Activated naive CD4-positive, alpha-beta T cell treated with anti-CD3 and anti-CD28 coated beads, Interleukin-2, amount 10 ng/mL, durations not matched to agents 7 days and 5 days (primary cell): ENCODE measurements around the gene SGMS1.

Experiments
- CTCF ChIA-PET: fragments of 350-600 bp; sonication (Branson Sonifier 250); formaldehyde crosslinking; loops from one replicate; lab custom pipeline; 2021; ENCODE audit warnings: antibody characterized with exemption; lab: Charles Lee
- DNase-seq: peaks from one replicate; pipeline ENCODE4 v3.0.0-alpha.2; 2020
- H3K27ac Mint-ChIP-seq: one replicate; pipeline ENCODE4 v1.8.0; 2021; ENCODE audit warnings: mild to moderate bottlenecking, moderate library complexity, mixed read lengths
- H3K27me3 Mint-ChIP-seq: one replicate; pipeline ENCODE4 v1.8.0; 2021; ENCODE audit warnings: mild to moderate bottlenecking, mixed read lengths
- H3K36me3 Mint-ChIP-seq: one replicate; pipeline ENCODE4 v1.8.0; 2021; ENCODE audit warnings: mixed read lengths
- H3K4me1 Mint-ChIP-seq: one replicate; pipeline ENCODE4 v1.8.0; 2021; ENCODE audit warnings: mixed read lengths
- H3K4me3 Mint-ChIP-seq: one replicate; pipeline ENCODE4 v1.8.0; 2021; ENCODE audit warnings: mild to moderate bottlenecking, moderate library complexity, mixed read lengths
- H3K9me3 Mint-ChIP-seq: one replicate; pipeline ENCODE4 v1.8.0; 2021; ENCODE audit warnings: mixed read lengths

The SGMS1 gene

GRCh38 chr10:50527442-50528043 is 96.2 kb downstream of the SGMS1 start:
- H3K27ac Mint-ChIP-seq: no peak overlapping the region
- no peak overlapping the region for H3K4me3 Mint-ChIP-seq
- DNase-seq: no peak
- H3K9me3 Mint-ChIP-seq: no peaks in the 10 kb centered on the region
- no peaks in the 10 kb centered on the region for H3K27me3 Mint-ChIP-seq
- H3K36me3 Mint-ChIP-seq: no peaks in the 10 kb centered on the region
- CTCF ChIA-PET: no interaction called here
- no peaks in the 10 kb centered on the region for H3K4me1 Mint-ChIP-seq

GRCh38 chr10:50526185-50526584 is 97.6 kb downstream of the SGMS1 start:
- Mint-ChIP-seq H3K36me3 (no peaks in the 10 kb centered on the region), H3K27me3 (no peaks in the 10 kb centered on the region), H3K27ac (no peak overlapping the region), H3K4me1 (no peaks in the 10 kb centered on the region), H3K4me3 (no peak overlapping the region), H3K9me3 (no peaks in the 10 kb centered on the region)
- CTCF ChIA-PET: no interaction called here
- DNase-seq: no peak

- Mint-ChIP-seq H3K27ac (no peak overlapping the region), H3K4me3 (no peak overlapping the region), H3K4me1 (no peaks in the 10 kb centered on the region), H3K27me3 (no peaks in the 10 kb centered on the region), H3K9me3 (no peaks in the 10 kb centered on the region), H3K36me3 (peaks cover 11% of the 10 kb centered on the region)
- CTCF ChIA-PET: no interaction called here
- no peak for DNase-seq
Measured at GRCh38 chr10:50523357-50523756, 100.4 kb downstream of the SGMS1 start.

- Mint-ChIP-seq H3K27ac (no peak overlapping the region), H3K27me3 (no peaks in the 10 kb centered on the region), H3K36me3 (peaks cover 11% of the 10 kb centered on the region), H3K4me1 (no peaks in the 10 kb centered on the region), H3K9me3 (no peaks in the 10 kb centered on the region), H3K4me3 (no peak overlapping the region)
- CTCF ChIA-PET: no interaction called here
- DNase-seq: no peak
Measured at GRCh38 chr10:50522908-50523307, 100.8 kb downstream of the SGMS1 start.

- Mint-ChIP-seq H3K9me3 (no peaks in the 10 kb centered on the region), H3K4me3 (no peak overlapping the region), H3K4me1 (no peaks in the 10 kb centered on the region), H3K36me3 (peaks cover 13% of the 10 kb centered on the region), H3K27ac (no peak overlapping the region), H3K27me3 (no peaks in the 10 kb centered on the region)
- DNase-seq: no peak
- CTCF ChIA-PET: no interaction called here
Measured at GRCh38 chr10:50520115-50520514, 103.6 kb downstream of the SGMS1 start.

- DNase-seq: no peak
- no peak overlapping the region for H3K27ac Mint-ChIP-seq
- H3K9me3 Mint-ChIP-seq: no peaks in the 10 kb centered on the region
- peaks cover 13% of the 10 kb centered on the region for H3K36me3 Mint-ChIP-seq
- H3K4me3 Mint-ChIP-seq: no peak overlapping the region
- CTCF ChIA-PET: interaction anchor here (0.6 kb wide), 1 partner anchor 10 kb away, joined by 3 read pairs; no protein-coding TSS in a partner anchor
- no peaks in the 10 kb centered on the region for H3K27me3 Mint-ChIP-seq
- H3K4me1 Mint-ChIP-seq: peaks cover 12% of the 10 kb centered on the region
Measured at GRCh38 chr10:50517626-50518025, 106.1 kb downstream of the SGMS1 start.

- CTCF ChIA-PET: no interaction called here
Measured at GRCh38 chr10:50516171-50516570, 107.6 kb downstream of the SGMS1 start.

GRCh38 chr10:50515420-50515819 is 108.3 kb downstream of the SGMS1 start:
- peaks cover 13% of the 10 kb centered on the region for H3K36me3 Mint-ChIP-seq
- H3K27ac Mint-ChIP-seq: no peak overlapping the region
- no peaks in the 10 kb centered on the region for H3K9me3 Mint-ChIP-seq
- DNase-seq: no peak
- peaks cover 31% of the 10 kb centered on the region for H3K4me1 Mint-ChIP-seq
- no peaks in the 10 kb centered on the region for H3K27me3 Mint-ChIP-seq
- H3K4me3 Mint-ChIP-seq: no peak overlapping the region
- CTCF ChIA-PET: no interaction called here

More at GRCh38 chr10:50516171-50516570, 107.6 kb downstream of the SGMS1 start:
- Mint-ChIP-seq H3K4me1 (peaks cover 27% of the 10 kb centered on the region), H3K27me3 (no peaks in the 10 kb centered on the region), H3K4me3 (no peak overlapping the region), H3K9me3 (no peaks in the 10 kb centered on the region), H3K36me3 (peaks cover 13% of the 10 kb centered on the region), H3K27ac (no peak overlapping the region)
- no peak for DNase-seq

GRCh38 chr10:50514995-50515394 is 108.8 kb downstream of the SGMS1 start:
- CTCF ChIA-PET: no interaction called here
- H3K4me3 Mint-ChIP-seq: no peak overlapping the region
- H3K4me1 Mint-ChIP-seq: peaks cover 32% of the 10 kb centered on the region
- peaks cover 14% of the 10 kb centered on the region for H3K36me3 Mint-ChIP-seq
- DNase-seq: no peak
- H3K27ac Mint-ChIP-seq: no peak overlapping the region
- no peaks in the 10 kb centered on the region for H3K27me3 Mint-ChIP-seq
- H3K9me3 Mint-ChIP-seq: no peaks in the 10 kb centered on the region

- Mint-ChIP-seq H3K4me1 (peaks cover 38% of the 10 kb centered on the region), H3K9me3 (no peaks in the 10 kb centered on the region), H3K4me3 (no peak overlapping the region), H3K36me3 (peaks cover 8% of the 10 kb centered on the region), H3K27me3 (no peaks in the 10 kb centered on the region), H3K27ac (no peak overlapping the region)
- DNase-seq: no peak
- CTCF ChIA-PET: interaction anchor here (1.4 kb wide), 1 partner anchor 18 kb away, joined by 4 read pairs; no protein-coding TSS in a partner anchor
Measured at GRCh38 chr10:50513956-50514355, 109.8 kb downstream of the SGMS1 start.

- Mint-ChIP-seq H3K27me3 (no peaks in the 10 kb centered on the region), H3K27ac (peak overlapping the region; percentile 28), H3K4me3 (no peak overlapping the region), H3K36me3 (peaks cover 4% of the 10 kb centered on the region), H3K4me1 (peaks cover 38% of the 10 kb centered on the region), H3K9me3 (no peaks in the 10 kb centered on the region)
- DNase-seq: peak; percentile 51
- CTCF ChIA-PET: interaction anchor here (0.8 to 1.4 kb wide), 3 partner anchors 17 to 144 kb away, joined by 3 to 4 read pairs (median 3); no protein-coding TSS in a partner anchor
Measured at GRCh38 chr10:50512743-50513416, 110.9 kb downstream of the SGMS1 start.

GRCh38 chr10:50512214-50512595 is 111.6 kb downstream of the SGMS1 start:
- Mint-ChIP-seq H3K9me3 (no peaks in the 10 kb centered on the region), H3K4me3 (no peak overlapping the region), H3K36me3 (peaks cover 4% of the 10 kb centered on the region), H3K27ac (no peak overlapping the region), H3K4me1 (peaks cover 38% of the 10 kb centered on the region), H3K27me3 (no peaks in the 10 kb centered on the region)
- no peak for DNase-seq
- CTCF ChIA-PET: interaction anchor here (0.7 to 0.8 kb wide), 2 partner anchors 18 to 110 kb away, joined by 3 read pairs; no protein-coding TSS in a partner anchor

- Mint-ChIP-seq H3K4me3 (no peak overlapping the region), H3K36me3 (peaks cover 4% of the 10 kb centered on the region)
- CTCF ChIA-PET: interaction anchor here (0.7 kb wide), 1 partner anchor 18 kb away, joined by 3 read pairs; no protein-coding TSS in a partner anchor
Measured at GRCh38 chr10:50511492-50512213, 112.1 kb downstream of the SGMS1 start.

More at GRCh38 chr10:50511492-50512213, 112.1 kb downstream of the SGMS1 start:
- Mint-ChIP-seq H3K4me1 (peaks cover 38% of the 10 kb centered on the region), H3K27ac (no peak overlapping the region), H3K9me3 (no peaks in the 10 kb centered on the region), H3K27me3 (no peaks in the 10 kb centered on the region)
- no peak for DNase-seq
